Measurements from ENCODE around the gene PDS5A. TPM values are rescaled to one million over a fixed set of nuclear protein-coding genes. Genes with fewer than 3 reads are reported as not detected.
A peak's percentile ranks its signal among the peaks of the same experiment; 100 is the strongest.

The PDS5A gene
- total and polyA plus RNA-seq, 9 of the 15 experiments (the other 6 are each of a cell fraction or from before 2014, with no cell fraction given): 16.4 to 85.4 (median 70.0) TPM

DNA sequence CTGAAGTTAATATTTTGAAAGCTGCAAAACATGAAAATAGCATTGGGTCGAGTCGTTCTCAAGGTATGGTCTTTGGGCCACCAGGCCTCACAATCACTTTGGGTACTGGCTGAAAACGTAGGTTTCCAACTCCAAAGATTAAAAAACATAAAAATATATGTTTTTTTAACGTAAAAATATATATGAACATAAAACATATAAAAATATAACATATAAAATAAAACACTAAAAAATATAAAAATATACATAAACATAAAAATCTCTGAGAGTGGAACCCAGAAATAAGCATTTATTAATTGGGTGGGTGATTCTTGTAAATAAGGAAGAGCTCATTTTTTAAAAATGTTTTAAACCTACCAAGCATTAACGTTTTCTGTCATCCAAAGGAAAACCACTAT is 666 bp upstream of the PDS5A start (continued):
- TF ChIP-seq, protein P1, sequence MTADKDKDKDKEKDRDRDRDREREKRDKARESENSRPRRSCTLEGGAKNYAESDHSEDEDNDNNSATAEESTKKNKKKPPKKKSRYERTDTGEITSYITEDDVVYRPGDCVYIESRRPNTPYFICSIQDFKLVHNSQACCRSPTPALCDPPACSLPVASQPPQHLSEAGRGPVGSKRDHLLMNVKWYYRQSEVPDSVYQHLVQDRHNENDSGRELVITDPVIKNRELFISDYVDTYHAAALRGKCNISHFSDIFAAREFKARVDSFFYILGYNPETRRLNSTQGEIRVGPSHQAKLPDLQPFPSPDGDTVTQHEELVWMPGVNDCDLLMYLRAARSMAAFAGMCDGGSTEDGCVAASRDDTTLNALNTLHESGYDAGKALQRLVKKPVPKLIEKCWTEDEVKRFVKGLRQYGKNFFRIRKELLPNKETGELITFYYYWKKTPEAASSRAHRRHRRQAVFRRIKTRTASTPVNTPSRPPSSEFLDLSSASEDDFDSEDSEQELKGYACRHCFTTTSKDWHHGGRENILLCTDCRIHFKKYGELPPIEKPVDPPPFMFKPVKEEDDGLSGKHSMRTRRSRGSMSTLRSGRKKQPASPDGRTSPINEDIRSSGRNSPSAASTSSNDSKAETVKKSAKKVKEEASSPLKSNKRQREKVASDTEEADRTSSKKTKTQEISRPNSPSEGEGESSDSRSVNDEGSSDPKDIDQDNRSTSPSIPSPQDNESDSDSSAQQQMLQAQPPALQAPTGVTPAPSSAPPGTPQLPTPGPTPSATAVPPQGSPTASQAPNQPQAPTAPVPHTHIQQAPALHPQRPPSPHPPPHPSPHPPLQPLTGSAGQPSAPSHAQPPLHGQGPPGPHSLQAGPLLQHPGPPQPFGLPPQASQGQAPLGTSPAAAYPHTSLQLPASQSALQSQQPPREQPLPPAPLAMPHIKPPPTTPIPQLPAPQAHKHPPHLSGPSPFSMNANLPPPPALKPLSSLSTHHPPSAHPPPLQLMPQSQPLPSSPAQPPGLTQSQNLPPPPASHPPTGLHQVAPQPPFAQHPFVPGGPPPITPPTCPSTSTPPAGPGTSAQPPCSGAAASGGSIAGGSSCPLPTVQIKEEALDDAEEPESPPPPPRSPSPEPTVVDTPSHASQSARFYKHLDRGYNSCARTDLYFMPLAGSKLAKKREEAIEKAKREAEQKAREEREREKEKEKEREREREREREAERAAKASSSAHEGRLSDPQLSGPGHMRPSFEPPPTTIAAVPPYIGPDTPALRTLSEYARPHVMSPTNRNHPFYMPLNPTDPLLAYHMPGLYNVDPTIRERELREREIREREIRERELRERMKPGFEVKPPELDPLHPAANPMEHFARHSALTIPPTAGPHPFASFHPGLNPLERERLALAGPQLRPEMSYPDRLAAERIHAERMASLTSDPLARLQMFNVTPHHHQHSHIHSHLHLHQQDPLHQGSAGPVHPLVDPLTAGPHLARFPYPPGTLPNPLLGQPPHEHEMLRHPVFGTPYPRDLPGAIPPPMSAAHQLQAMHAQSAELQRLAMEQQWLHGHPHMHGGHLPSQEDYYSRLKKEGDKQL (CRISPR knock-in tag; IDR thresholded peaks at IDR 0.05; ENCODE audit: borderline replicate concordance): no peak
- TF ChIP-seq, protein P2, sequence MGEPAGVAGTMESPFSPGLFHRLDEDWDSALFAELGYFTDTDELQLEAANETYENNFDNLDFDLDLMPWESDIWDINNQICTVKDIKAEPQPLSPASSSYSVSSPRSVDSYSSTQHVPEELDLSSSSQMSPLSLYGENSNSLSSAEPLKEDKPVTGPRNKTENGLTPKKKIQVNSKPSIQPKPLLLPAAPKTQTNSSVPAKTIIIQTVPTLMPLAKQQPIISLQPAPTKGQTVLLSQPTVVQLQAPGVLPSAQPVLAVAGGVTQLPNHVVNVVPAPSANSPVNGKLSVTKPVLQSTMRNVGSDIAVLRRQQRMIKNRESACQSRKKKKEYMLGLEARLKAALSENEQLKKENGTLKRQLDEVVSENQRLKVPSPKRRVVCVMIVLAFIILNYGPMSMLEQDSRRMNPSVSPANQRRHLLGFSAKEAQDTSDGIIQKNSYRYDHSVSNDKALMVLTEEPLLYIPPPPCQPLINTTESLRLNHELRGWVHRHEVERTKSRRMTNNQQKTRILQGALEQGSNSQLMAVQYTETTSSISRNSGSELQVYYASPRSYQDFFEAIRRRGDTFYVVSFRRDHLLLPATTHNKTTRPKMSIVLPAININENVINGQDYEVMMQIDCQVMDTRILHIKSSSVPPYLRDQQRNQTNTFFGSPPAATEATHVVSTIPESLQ (CRISPR knock-in tag; IDR thresholded peaks at IDR 0.05): no peak
- TF ChIP-seq ZC3H4 (CRISPR knock-in tag; IDR thresholded peaks at IDR 0.05; ENCODE audit: borderline replicate concordance) (no peak), CEBPG (CRISPR knock-in tag; IDR thresholded peaks at IDR 0.05) (no peak), CEBPG (tag; conservative IDR thresholded peaks at IDR 0.05 in 1 of 2, IDR thresholded peaks at IDR 0.05 in 1 of 2) (peak in 1 of 2 experiments; percentile 20; a peak in 2 of 4 replicates)

Data from K562 (cell line).